NCI-H526 treated with DMSO at 0.1 percent for 48 hours (cell line): ENCODE data around the gene FAF1.

Experiments
- DNase-seq: peaks from one replicate; lab custom pipeline; 2025; lab: John Stamatoyannopoulos, UW

Gene FAF1

GRCh38 chr1:50633465-50633864 is 326.6 kb downstream of the FAF1 start:
- peak; percentile 88 for DNase-seq

- DNase-seq = no peak
Measured at GRCh38 chr1:50631161-50631560, 328.9 kb downstream of the FAF1 start.

- no peak for DNase-seq
Measured at GRCh38 chr1:50622259-50622658, 337.8 kb downstream of the FAF1 start.

GRCh38 chr1:50620680-50621329 is 339.3 kb downstream of the FAF1 start:
- no peak for DNase-seq

- peak; percentile 17 for DNase-seq
Measured at GRCh38 chr1:50615036-50615750, 344.9 kb downstream of the FAF1 start.

GRCh38 chr1:50611675-50612074 is 348.4 kb downstream of the FAF1 start:
- DNase-seq = no peak

- DNase-seq = peak; percentile 35
Measured at GRCh38 chr1:50610563-50610962, 349.5 kb downstream of the FAF1 start.

GRCh38 chr1:50609508-50609907 is 350.6 kb downstream of the FAF1 start:
- DNase-seq = no peak

GRCh38 chr1:50605186-50605875 is 354.7 kb downstream of the FAF1 start:
- no peak for DNase-seq

GRCh38 chr1:50604580-50604979 is 355.5 kb downstream of the FAF1 start:
- DNase-seq = no peak

- DNase-seq = no peak
Measured at GRCh38 chr1:50603274-50604271, 356.5 kb downstream of the FAF1 start.

- DNase-seq = no peak
Measured at GRCh38 chr1:50599546-50599945, 360.5 kb downstream of the FAF1 start.

- no peak for DNase-seq
Measured at GRCh38 chr1:50595874-50596273, 364.2 kb downstream of the FAF1 start.

GRCh38 chr1:50593515-50593914 is 366.6 kb downstream of the FAF1 start:
- DNase-seq = no peak

- DNase-seq = no peak
Measured at GRCh38 chr1:50591598-50591997, 368.5 kb downstream of the FAF1 start.

GRCh38 chr1:50582346-50582745 is 377.7 kb downstream of the FAF1 start:
- no peak for DNase-seq

- no peak for DNase-seq
Measured at GRCh38 chr1:50570066-50570468, 390.0 kb downstream of the FAF1 start.

- no peak for DNase-seq
Measured at GRCh38 chr1:50568782-50569181, 391.3 kb downstream of the FAF1 start.

- no peak for DNase-seq
Measured at GRCh38 chr1:50566405-50566804, 393.7 kb downstream of the FAF1 start.

GRCh38 chr1:50564417-50564816 is 395.6 kb downstream of the FAF1 start:
- no peak for DNase-seq

GRCh38 chr1:50562106-50562505 is 398.0 kb downstream of the FAF1 start:
- DNase-seq = no peak

- DNase-seq = no peak
Measured at GRCh38 chr1:50559421-50559820, 400.6 kb downstream of the FAF1 start.
